GM21447 (cell line): ENCODE results near the gene ULBP2.

Experiments
- ATAC-seq: cut with Tn5 transposase; IDR thresholded peaks from one replicate; pipeline ENCODE4 v1.9.1; 2021; ENCODE audit not compliant: unreplicated experiment

Gene ULBP2, protein sequence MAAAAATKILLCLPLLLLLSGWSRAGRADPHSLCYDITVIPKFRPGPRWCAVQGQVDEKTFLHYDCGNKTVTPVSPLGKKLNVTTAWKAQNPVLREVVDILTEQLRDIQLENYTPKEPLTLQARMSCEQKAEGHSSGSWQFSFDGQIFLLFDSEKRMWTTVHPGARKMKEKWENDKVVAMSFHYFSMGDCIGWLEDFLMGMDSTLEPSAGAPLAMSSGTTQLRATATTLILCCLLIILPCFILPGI

GRCh38 chr6:149941583-149942460 lies at the start of gene ULBP2:
Gene ULBP2 (plus strand): TSS chr6:149942014. CDS start chr6:149942073, 59 bp downstream.
- no peak for ATAC-seq

DNA sequence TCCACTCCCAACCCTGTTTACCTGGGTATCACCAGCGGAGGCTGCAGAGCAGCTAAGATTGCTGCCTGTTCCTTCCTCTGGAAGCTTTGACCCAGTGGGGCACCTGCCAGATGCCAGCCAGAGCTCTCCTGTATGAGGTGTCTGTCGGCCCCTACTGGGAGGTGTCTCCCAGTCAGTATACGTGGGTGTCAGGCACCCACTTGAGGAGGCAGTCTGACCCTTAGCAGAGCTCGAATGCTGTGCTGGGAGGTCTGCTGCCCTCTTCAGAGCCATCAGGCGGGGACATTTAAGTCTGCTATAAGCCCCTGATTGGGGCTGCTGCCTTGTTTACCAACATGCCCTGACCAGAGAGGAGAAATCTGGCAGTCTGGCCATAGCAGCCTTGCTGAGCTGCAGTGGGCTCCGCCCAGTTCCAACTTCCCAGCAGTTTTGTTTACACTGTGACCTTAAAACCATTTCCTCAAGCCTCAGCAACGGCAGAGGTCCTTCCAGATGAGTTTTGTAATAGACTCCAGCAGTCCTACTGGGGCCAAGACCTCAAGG lies 46.7 kb upstream of the ULBP2 start:
- no peak for ATAC-seq

- ATAC-seq: no peak
These were observed 46.0 kb upstream of the ULBP2 start for GRCh38 chr6:149895833-149896271.

GRCh38 chr6:149896491-149896890 lies 45.3 kb upstream of the ULBP2 start:
- ATAC-seq: no peak

- no peak for ATAC-seq
These were observed 44.7 kb upstream of the ULBP2 start for GRCh38 chr6:149897015-149897697.

GRCh38 chr6:149897855-149898744 lies 43.7 kb upstream of the ULBP2 start, which contains the start of gene RAET1E:
Gene RAET1E (minus strand): TSS chr6:149898113. CDS start chr6:149890901, 7,212 bp downstream.
- no peak for ATAC-seq

DNA sequence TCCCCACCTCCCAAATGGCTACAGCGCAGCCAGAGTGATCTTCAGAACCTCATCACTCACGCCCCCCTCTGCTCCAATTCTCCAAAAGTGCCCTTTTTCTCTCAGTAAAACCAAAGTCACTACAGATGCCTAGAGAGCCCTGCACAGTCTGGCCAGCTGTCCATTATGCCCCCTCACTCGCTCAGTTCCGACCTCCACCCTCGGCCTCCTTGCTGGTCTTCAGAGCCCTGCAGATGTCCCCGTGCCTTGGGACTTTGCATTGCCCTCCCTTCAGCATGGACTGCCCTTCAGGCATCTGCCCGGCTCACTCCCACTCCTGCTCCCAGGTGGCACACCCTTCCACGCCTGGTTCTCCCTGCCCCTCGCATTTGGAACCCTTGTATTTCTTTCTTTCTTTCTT lies 42.8 kb upstream of the ULBP2 start:
- ATAC-seq: no peak

- no peak for ATAC-seq
These were observed 42.3 kb upstream of the ULBP2 start for GRCh38 chr6:149899486-149899885.

- ATAC-seq: no peak
These were observed 41.7 kb upstream of the ULBP2 start for GRCh38 chr6:149899926-149900619.

DNA sequence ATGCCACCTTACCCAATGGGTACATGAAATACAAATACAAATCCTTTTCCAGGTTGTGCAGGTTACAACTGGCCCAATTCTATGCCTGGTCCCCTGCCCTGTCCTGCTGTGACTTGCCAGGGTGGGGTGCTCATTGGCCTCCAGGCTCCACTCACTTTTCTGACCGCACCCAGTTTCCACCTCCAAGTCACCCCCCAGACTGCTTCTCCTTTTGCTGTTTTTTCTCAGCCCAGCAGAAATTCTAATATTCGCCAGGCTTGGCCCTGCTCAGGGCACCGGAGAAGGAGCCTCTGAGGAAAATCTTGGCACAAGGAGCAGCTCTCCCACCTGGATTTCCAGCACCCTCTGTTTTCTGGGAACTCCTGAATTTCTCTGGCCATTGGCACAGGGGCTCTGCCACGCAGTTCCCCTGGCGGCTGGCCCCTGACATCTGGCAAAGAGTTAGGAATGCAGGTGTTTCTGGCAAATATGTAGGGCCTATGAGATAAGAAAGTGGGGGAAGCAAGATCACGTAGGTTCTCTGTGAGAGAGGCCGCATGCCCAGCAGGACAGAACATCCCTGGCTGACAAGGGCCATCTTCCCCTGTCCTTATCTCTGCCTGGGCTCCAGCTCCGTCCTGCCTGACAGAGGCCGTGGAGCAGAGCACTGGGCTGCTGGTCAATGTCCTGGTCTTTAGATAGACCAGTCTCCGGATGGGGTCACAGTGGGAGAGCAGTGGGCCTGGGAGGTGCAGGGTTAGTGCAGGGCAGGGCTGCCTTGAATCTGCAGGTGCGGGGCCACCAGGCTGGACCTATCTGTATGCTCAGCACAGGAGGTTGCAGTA lies 41.0 kb upstream of the ULBP2 start:
- no peak for ATAC-seq

DNA sequence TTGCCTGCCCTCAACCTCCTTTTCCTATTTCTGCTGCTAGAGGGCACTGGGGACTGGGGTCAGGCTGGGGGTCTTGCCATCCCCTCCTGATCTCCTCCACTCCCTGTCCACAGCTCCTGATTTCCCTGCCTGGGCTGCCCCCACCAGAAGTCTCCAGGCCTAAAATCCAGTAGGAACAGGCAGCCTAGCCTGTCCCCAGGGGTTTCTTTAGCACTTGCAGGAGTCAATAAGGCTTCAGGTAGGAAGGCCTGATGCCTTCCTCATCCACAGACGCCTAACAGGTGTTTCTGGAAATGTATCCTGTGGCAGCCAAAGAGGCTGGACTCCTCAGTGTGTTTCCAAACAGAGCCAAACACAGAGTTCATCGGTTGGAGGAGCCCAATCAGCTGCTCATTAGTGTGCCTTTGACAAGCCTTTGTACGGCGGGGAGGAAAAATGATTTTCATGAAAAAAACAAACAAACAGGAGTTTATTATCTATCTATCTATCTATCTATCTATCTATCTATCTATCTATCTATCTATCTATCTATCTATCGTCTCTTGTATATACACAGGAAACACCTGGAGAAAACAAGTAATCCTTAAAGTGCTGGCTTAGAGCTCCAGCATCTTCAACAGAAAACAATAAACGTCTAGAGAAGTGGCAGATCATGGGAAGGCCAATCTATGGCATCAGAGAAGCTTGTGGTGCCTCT lies 40.2 kb upstream of the ULBP2 start:
- no peak for ATAC-seq

- no peak for ATAC-seq
These were observed 37.7 kb upstream of the ULBP2 start for GRCh38 chr6:149903938-149904611.

GRCh38 chr6:149904661-149905370 lies 37.0 kb upstream of the ULBP2 start:
- no peak for ATAC-seq

- ATAC-seq: no peak
These were observed 36.4 kb upstream of the ULBP2 start for GRCh38 chr6:149905371-149905910.

DNA sequence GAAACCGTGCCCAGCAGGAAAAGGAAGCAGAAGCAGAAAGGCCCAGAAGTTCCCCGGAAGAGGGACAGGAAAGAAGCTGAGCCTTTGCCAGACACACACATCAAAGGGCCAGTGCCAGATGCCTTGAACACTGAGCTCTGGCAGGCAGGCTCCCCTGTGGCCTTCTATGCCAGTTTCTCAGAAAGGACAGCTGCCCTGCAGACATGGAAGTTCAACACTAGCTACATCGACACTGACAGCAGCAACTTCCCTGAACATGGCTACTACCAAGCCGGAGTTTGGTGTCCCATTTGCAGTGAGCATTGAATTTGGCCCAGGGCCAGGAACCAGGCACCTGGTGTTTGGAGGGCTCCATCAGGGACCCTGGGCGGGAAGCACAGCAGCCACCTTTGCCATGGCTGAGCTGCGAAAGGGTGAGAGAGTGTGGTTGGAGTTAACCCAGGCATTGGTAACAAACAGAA lies 35.9 kb upstream of the ULBP2 start:
- ATAC-seq: no peak

GRCh38 chr6:149906405-149906804 lies 35.4 kb upstream of the ULBP2 start:
- ATAC-seq: no peak

GRCh38 chr6:149907317-149907716 lies 34.5 kb upstream of the ULBP2 start:
- ATAC-seq: no peak
